ENCODE measurements around the gene PAPSS1.

The PAPSS1 gene

DNA sequence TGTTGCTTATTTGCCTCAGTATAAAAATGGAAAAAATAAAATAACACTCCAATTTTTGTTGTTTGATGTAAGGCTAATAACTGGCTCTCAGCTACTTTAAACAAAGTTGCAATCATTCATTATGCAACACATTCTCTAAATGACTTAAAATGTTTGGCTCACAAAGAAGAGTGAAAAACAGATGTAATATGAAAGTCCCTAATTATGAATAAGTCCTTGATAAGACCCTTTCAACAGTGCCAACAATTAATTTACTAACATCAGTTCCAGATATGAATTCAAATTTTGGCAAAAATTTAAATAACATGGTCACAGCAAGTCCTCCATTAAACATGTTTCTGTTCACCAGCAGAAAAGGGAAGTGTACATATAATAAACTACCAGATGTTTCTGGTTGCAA, 69.8 kb downstream of the PAPSS1 start:
- no peaks in the 10 kb centered on the region for H3K9me3 Mint-ChIP-seq
- H3K4me1 Mint-ChIP-seq, result peaks cover 5% of the 10 kb centered on the region

DNA sequence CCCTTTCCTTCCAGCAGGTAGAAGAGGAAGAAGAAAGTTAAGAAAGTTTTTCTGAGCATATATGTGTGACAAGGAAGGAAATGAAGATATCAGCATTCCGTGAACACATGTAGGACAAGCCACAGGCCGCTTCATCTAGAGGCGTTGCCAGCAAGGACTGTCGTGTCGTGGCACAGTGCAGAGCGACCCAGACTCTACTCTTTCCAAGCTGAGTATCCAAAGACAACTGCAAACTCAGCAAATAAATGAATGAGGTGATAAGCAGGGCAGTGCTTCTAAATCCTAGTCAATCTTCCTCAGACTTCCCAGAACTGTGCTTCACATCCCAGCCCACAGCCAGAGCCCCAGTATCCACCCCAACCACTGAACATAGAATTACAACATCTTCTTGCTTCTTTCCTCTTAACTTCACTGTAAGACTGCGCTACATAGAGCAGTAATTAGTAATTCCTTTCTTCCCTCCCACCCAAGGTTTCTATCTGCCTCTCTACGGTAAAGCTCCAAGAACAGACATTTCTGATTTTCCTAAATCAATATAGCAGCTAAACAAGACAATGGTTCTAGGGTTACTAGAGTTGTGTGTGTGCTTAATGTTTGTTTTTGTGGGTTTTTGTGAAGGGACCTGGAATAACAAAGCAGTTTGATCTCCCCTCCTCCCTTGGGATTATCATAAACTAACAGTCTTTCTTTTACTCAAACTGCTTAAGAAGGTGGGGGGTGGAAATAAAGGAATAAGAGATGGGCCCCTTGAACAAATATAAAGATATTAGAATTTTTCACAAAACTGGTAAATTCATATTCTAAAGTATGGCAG, 71.6 kb downstream of the PAPSS1 start:
- H3K4me3 Mint-ChIP-seq, result no peak overlapping the region
- peaks cover 5% of the 10 kb centered on the region for H3K4me1 Mint-ChIP-seq
- TF ChIP-seq, protein P1, sequence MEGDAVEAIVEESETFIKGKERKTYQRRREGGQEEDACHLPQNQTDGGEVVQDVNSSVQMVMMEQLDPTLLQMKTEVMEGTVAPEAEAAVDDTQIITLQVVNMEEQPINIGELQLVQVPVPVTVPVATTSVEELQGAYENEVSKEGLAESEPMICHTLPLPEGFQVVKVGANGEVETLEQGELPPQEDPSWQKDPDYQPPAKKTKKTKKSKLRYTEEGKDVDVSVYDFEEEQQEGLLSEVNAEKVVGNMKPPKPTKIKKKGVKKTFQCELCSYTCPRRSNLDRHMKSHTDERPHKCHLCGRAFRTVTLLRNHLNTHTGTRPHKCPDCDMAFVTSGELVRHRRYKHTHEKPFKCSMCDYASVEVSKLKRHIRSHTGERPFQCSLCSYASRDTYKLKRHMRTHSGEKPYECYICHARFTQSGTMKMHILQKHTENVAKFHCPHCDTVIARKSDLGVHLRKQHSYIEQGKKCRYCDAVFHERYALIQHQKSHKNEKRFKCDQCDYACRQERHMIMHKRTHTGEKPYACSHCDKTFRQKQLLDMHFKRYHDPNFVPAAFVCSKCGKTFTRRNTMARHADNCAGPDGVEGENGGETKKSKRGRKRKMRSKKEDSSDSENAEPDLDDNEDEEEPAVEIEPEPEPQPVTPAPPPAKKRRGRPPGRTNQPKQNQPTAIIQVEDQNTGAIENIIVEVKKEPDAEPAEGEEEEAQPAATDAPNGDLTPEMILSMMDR (IDR thresholded peaks at IDR 0.05; ENCODE audit: unreplicated experiment in 3 of 3), result no peak
- no peak overlapping the region for H3K27ac Mint-ChIP-seq
- no peaks in the 10 kb centered on the region for H3K9me3 Mint-ChIP-seq
- peaks cover 50% of the 10 kb centered on the region for H3K36me3 Mint-ChIP-seq (ENCODE audit: low read depth)
- no peaks in the 10 kb centered on the region for H3K27me3 Mint-ChIP-seq (ENCODE audit: low read depth)

More for the DNA sequence above, 69.8 kb downstream of the PAPSS1 start:
- peaks cover 56% of the 10 kb centered on the region for H3K36me3 Mint-ChIP-seq (ENCODE audit: low read depth)
- H3K27ac Mint-ChIP-seq, result peak overlapping the region in 1 of 3 experiments; percentile 9
- TF ChIP-seq, protein P1 (IDR thresholded peaks at IDR 0.05; ENCODE audit: unreplicated experiment in 3 of 3), result no peak
- no peak overlapping the region for H3K4me3 Mint-ChIP-seq
- H3K27me3 Mint-ChIP-seq (ENCODE audit: low read depth), result no peaks in the 10 kb centered on the region

DNA sequence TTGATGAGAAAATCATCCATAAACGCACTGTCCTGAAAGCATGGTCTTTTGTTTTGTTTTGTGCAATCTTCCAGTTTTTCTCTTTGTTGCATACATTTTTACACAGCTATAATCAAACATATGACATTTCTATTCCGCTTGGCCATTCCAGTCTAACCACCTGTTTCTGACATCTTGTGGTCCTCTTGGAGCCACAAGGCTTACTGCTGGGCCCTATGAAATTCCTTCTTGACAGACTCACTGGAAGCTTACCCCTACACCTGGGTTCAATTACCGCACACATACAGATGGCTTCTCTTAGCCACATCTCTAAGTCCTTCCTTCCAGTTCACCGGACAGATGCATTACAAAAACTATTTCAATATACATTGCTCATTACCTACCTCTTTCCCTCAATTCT, 72.4 kb downstream of the PAPSS1 start:
- H3K4me1 Mint-ChIP-seq, result peaks cover 5% of the 10 kb centered on the region
- H3K27me3 Mint-ChIP-seq (ENCODE audit: low read depth), result no peaks in the 10 kb centered on the region

DNA sequence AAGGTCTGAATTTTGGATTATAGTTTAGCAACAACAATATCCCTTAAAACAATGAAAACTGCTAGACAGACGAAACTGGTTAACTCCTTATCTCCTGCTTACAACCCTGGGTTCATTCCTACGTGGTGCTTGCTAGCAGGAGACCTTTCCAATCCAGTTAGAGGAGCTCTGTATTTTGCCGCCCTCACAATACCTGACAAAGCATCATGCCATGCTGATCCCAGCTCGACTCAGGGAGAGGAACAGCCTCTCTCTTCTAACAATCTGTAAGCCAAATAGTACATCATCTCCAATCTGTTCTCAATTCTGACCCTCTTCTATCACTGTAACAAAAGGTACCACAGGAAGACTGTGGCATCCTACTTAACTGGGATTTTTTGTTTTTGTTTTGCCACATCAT, 74.4 kb downstream of the PAPSS1 start:
- no peaks in the 10 kb centered on the region for H3K9me3 Mint-ChIP-seq
- no peaks in the 10 kb centered on the region for H3K27me3 Mint-ChIP-seq (ENCODE audit: low read depth)
- peaks cover 5% of the 10 kb centered on the region for H3K4me1 Mint-ChIP-seq
- peaks cover 42% of the 10 kb centered on the region for H3K36me3 Mint-ChIP-seq (ENCODE audit: low read depth)
- H3K27ac Mint-ChIP-seq, result no peak overlapping the region
- H3K4me3 Mint-ChIP-seq, result no peak overlapping the region
- TF ChIP-seq, protein P1 (IDR thresholded peaks at IDR 0.05; ENCODE audit: unreplicated experiment in 3 of 3), result no peak

More for the DNA sequence above, 72.4 kb downstream of the PAPSS1 start:
- TF ChIP-seq, protein P1 (IDR thresholded peaks at IDR 0.05; ENCODE audit: unreplicated experiment in 3 of 3), result no peak
- no peak overlapping the region for H3K4me3 Mint-ChIP-seq
- H3K36me3 Mint-ChIP-seq (ENCODE audit: low read depth), result peaks cover 54% of the 10 kb centered on the region
- H3K9me3 Mint-ChIP-seq, result no peaks in the 10 kb centered on the region
- H3K27ac Mint-ChIP-seq, result no peak overlapping the region

DNA sequence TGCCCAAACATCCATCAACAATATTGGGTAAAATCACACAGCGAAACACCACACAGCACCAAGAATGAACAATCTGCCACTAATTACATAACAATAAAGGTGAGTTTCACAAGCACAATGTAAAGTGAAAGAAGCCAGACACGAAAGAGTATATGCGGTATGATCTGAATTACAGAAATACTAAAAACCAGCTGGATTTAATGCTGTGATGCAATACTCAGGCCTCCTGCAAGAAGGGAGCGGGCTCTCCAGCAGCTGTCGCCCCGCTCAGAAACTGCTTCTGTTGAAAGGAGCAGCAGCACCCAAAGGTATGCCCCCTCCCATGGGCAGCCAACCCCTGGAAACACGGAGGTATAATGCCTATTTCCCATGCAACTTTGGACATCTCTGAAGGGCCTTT, 77.0 kb downstream of the PAPSS1 start:
- TF ChIP-seq, protein P1 (IDR thresholded peaks at IDR 0.05; ENCODE audit: unreplicated experiment in 3 of 3), result no peak
- H3K36me3 Mint-ChIP-seq (ENCODE audit: low read depth), result peaks cover 35% of the 10 kb centered on the region
- H3K4me3 Mint-ChIP-seq, result no peak overlapping the region
- no peaks in the 10 kb centered on the region for H3K9me3 Mint-ChIP-seq
- H3K27me3 Mint-ChIP-seq (ENCODE audit: low read depth), result no peaks in the 10 kb centered on the region
- no peaks in the 10 kb centered on the region for H3K4me1 Mint-ChIP-seq
- no peak overlapping the region for H3K27ac Mint-ChIP-seq

DNA sequence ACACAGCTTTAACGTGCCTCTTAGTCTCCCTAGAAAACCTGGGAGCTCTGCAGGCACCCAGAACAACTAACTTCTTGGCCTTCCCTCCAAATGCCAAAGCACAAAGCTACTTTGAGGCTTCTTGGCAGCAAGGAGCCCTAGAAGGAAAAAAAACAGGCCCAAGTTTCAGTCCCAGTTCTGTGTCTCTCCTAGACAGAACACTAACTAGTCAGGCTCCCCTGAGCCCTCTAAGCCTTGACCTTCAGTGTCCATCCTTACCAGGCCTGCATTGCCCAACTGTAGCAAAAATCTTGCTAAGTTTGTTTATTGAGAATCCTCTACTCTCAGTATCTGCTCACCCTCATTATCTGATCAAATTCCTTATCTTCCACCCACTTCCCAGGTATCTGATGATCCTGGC, 79.2 kb downstream of the PAPSS1 start:
- Mint-ChIP-seq H3K4me1 (no peaks in the 10 kb centered on the region), H3K9me3 (no peaks in the 10 kb centered on the region), H3K4me3 (no peak overlapping the region), H3K36me3 (ENCODE audit: low read depth) (peaks cover 23% of the 10 kb centered on the region), H3K27ac (no peak overlapping the region), H3K27me3 (ENCODE audit: low read depth) (no peaks in the 10 kb centered on the region)
- TF ChIP-seq, protein P1 (IDR thresholded peaks at IDR 0.05; ENCODE audit: unreplicated experiment in 3 of 3), result no peak
